GM19099 (cell line): Measurements from ENCODE around the gene HMGXB3.

Experiments used
- POLR2A ChIP-seq: IDR thresholded peaks from 3 replicates; pipeline ENCODE4 v1.6.1; 2011; ENCODE audit warnings: low read depth; ENCODE audit not compliant: insufficient read length; ENCODE audit errors: extremely low read depth

Gene HMGXB3

GRCh38 chr5:150065886-150066285, 65.3 kb downstream of the HMGXB3 start:
- TF ChIP-seq POLR2A = no peak

GRCh38 chr5:150066436-150066835, 65.9 kb downstream of the HMGXB3 start:
- TF ChIP-seq POLR2A = no peak

GRCh38 chr5:150066901-150067396, 66.4 kb downstream of the HMGXB3 start:
- no peak for TF ChIP-seq POLR2A

- no peak for TF ChIP-seq POLR2A
Measured at GRCh38 chr5:150067405-150067960, 66.9 kb downstream of the HMGXB3 start.

- TF ChIP-seq POLR2A = no peak
Measured at GRCh38 chr5:150068071-150068470, 67.5 kb downstream of the HMGXB3 start.

- no peak for TF ChIP-seq POLR2A
Measured at GRCh38 chr5:150068472-150068871, 67.9 kb downstream of the HMGXB3 start.

- TF ChIP-seq POLR2A = no peak
Measured at GRCh38 chr5:150068961-150069645, 68.6 kb downstream of the HMGXB3 start.

GRCh38 chr5:150069672-150070627, 69.4 kb downstream of the HMGXB3 start:
- TF ChIP-seq POLR2A = no peak

GRCh38 chr5:150070821-150071220, 70.3 kb downstream of the HMGXB3 start:
- no peak for TF ChIP-seq POLR2A

- TF ChIP-seq POLR2A = no peak
Measured at GRCh38 chr5:150073086-150073625, 72.6 kb downstream of the HMGXB3 start.

- no peak for TF ChIP-seq POLR2A
Measured at GRCh38 chr5:150073677-150074076, 73.1 kb downstream of the HMGXB3 start.

GRCh38 chr5:150075233-150075632, 74.7 kb downstream of the HMGXB3 start:
- no peak for TF ChIP-seq POLR2A

GRCh38 chr5:150075806-150076205, 75.3 kb downstream of the HMGXB3 start:
- TF ChIP-seq POLR2A = no peak

- TF ChIP-seq POLR2A = no peak
Measured at GRCh38 chr5:150077060-150077459, 76.5 kb downstream of the HMGXB3 start.
